ENCODE data around the gene TMPRSS11A. TPM values are rescaled to one million over a fixed set of nuclear protein-coding genes. Genes with fewer than 3 reads are reported as not detected.
A peak's percentile ranks its signal among the peaks of the same experiment; 100 is the strongest.

TMPRSS11A gene
- total RNA-seq, 1 donor from 2014 or later = not detected

DNA sequence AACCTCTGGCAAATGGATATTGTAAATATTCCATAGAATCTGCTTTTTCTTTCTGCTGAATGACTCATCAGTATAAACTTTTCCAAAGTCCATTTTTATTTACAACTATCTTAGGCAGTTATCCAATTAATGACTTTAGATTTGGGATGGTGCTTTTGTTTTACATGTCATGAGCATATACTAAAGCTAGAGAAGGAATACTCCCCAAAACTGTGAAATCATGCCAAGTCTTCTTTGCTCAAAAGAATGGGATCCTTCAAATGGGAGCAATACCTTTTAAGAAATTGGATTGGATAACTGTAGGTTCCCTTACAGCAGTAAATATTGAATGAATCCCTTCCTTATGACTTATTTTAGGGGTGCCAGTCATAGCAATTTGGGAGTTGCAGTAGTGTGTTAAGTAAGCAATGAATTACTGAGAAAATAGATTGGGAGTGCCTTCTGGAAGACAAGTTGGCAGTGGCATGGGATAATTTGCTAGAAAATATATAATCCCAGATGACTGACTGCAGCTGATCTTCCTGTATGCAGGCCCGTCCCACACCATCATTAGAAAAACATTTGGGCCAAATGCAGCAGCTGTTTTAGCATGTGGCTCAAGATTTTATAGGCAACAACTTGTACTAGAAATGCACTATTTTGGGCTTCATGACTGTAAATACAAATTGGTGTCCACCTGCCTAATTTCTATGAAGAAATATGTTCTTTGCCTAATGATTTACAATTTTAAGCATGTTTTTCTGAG, 82.3 kb downstream of the TMPRSS11A start:
- H3K27ac ChIP-seq (ENCODE audit: low read depth, low read length) = no peak overlapping the region
- no peak overlapping the region for H3K9ac ChIP-seq (ENCODE audit: low read length)
- no peak overlapping the region for H3K4me3 ChIP-seq (ENCODE audit: insufficient read depth, low read depth, low read length)
- no peak overlapping the region for H2AFZ ChIP-seq (ENCODE audit: low read depth, low read length)
- no peaks in the 10 kb centered on the region for H3K36me3 ChIP-seq (ENCODE audit: insufficient read depth, low read length)
- Mint-ChIP-seq H3K36me3 (ENCODE audit: low read depth, unreplicated experiment) (no peaks in the 10 kb centered on the region), H3K4me1 (ENCODE audit: low read depth, unreplicated experiment) (peaks cover 11% of the 10 kb centered on the region), H3K9me3 (ENCODE audit: unreplicated experiment) (no peaks in the 10 kb centered on the region), H3K27me3 (ENCODE audit: low read depth, unreplicated experiment) (no peaks in the 10 kb centered on the region), H3K27ac (ENCODE audit: unreplicated experiment) (no peak overlapping the region), H3K4me3 (ENCODE audit: unreplicated experiment) (no peak overlapping the region)
- no peak overlapping the region for H3K4me2 ChIP-seq (ENCODE audit: low read length)
- peaks cover 2% of the 10 kb centered on the region for H3K4me1 ChIP-seq (ENCODE audit: insufficient read depth, low read length)
- no peaks in the 10 kb centered on the region for H3K79me2 ChIP-seq (ENCODE audit: insufficient read depth, low read length)
- FAIRE-seq (peak; percentile 59), DNase-seq (ENCODE audit: low read depth) (no peak)
- TF ChIP-seq, protein P1, sequence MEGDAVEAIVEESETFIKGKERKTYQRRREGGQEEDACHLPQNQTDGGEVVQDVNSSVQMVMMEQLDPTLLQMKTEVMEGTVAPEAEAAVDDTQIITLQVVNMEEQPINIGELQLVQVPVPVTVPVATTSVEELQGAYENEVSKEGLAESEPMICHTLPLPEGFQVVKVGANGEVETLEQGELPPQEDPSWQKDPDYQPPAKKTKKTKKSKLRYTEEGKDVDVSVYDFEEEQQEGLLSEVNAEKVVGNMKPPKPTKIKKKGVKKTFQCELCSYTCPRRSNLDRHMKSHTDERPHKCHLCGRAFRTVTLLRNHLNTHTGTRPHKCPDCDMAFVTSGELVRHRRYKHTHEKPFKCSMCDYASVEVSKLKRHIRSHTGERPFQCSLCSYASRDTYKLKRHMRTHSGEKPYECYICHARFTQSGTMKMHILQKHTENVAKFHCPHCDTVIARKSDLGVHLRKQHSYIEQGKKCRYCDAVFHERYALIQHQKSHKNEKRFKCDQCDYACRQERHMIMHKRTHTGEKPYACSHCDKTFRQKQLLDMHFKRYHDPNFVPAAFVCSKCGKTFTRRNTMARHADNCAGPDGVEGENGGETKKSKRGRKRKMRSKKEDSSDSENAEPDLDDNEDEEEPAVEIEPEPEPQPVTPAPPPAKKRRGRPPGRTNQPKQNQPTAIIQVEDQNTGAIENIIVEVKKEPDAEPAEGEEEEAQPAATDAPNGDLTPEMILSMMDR (IDR thresholded peaks at IDR 0.05; ENCODE audit: insufficient read depth, low read depth, low read length) = no peak
- no peak for TF ChIP-seq EZH2 (IDR thresholded peaks at IDR 0.05; ENCODE audit: insufficient read depth, low read length)
- no peaks in the 10 kb centered on the region for H4K20me1 ChIP-seq (ENCODE audit: insufficient read depth, low read length)
- no peaks in the 10 kb centered on the region for H3K9me3 ChIP-seq (ENCODE audit: insufficient read depth, low read depth, low read length)
- H3K27me3 ChIP-seq (ENCODE audit: insufficient read depth, low read length) = no peaks in the 10 kb centered on the region

DNA sequence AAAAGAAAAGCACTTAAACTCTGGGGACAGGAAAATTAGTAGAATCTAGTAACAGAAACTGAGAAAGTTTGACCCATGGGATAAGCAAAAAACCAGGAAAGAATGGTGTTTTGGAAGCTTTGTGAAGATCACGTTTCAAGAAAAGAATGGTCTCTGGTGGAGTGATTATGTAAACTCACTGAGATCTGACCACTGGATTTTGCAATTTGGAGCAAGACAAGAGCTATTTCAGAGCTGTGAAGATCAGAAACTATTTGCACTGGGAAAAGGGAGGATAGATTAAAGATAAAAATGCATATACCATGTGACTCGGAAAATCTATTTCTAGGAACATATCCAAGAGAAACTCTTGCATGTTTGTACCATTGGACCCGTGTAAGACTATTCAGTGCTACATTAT, 83.8 kb downstream of the TMPRSS11A start:
- H3K4me1 Mint-ChIP-seq (ENCODE audit: low read depth, unreplicated experiment) = peaks cover 4% of the 10 kb centered on the region
- Histone ChIP-seq H3K4me3 (ENCODE audit: insufficient read depth, low read depth, low read length) (no peak overlapping the region), H4K20me1 (ENCODE audit: insufficient read depth, low read length) (no peaks in the 10 kb centered on the region), H3K36me3 (ENCODE audit: insufficient read depth, low read length) (no peaks in the 10 kb centered on the region), H3K4me1 (ENCODE audit: insufficient read depth, low read length) (no peaks in the 10 kb centered on the region), H3K27ac (ENCODE audit: low read depth, low read length) (no peak overlapping the region), H3K9ac (ENCODE audit: low read length) (no peak overlapping the region), H3K9me3 (ENCODE audit: insufficient read depth, low read depth, low read length) (no peaks in the 10 kb centered on the region), H3K4me2 (ENCODE audit: low read length) (no peak overlapping the region), H3K79me2 (ENCODE audit: insufficient read depth, low read length) (no peaks in the 10 kb centered on the region), H3K27me3 (ENCODE audit: insufficient read depth, low read length) (no peaks in the 10 kb centered on the region), H2AFZ (ENCODE audit: low read depth, low read length) (no peak overlapping the region)
- no peaks in the 10 kb centered on the region for H3K27me3 Mint-ChIP-seq (ENCODE audit: low read depth, unreplicated experiment)
- FAIRE-seq (no peak), DNase-seq (ENCODE audit: low read depth) (no peak)
- H3K4me3 Mint-ChIP-seq (ENCODE audit: unreplicated experiment) = no peak overlapping the region
- no peaks in the 10 kb centered on the region for H3K36me3 Mint-ChIP-seq (ENCODE audit: low read depth, unreplicated experiment)
- H3K27ac Mint-ChIP-seq (ENCODE audit: unreplicated experiment) = no peak overlapping the region
- no peaks in the 10 kb centered on the region for H3K9me3 Mint-ChIP-seq (ENCODE audit: unreplicated experiment)
- TF ChIP-seq, protein P1 (IDR thresholded peaks at IDR 0.05; ENCODE audit: insufficient read depth, low read depth, low read length) = no peak
- TF ChIP-seq EZH2 (IDR thresholded peaks at IDR 0.05; ENCODE audit: insufficient read depth, low read length) = no peak

DNA sequence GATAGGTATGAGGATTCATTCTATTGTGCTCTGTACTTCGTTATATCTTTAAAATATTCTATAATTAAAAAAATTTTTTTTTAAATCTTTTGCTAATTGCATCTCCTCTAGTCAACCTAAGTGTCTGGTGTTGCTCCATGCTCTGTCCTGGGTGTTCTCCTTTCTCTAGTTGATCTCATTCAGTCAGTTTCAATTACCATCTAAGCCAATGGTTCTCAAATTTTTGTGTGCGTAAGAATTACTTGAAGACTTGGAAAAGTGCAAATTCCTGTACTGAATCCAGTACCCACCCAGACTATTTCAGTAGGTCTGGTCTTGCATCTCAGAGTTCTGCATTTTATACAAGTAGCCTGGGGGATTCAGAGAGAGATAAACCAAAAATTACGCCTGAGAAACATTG, 86.2 kb downstream of the TMPRSS11A start:
- Mint-ChIP-seq H3K9me3 (ENCODE audit: unreplicated experiment) (no peaks in the 10 kb centered on the region), H3K4me3 (ENCODE audit: unreplicated experiment) (no peak overlapping the region), H3K4me1 (ENCODE audit: low read depth, unreplicated experiment) (peaks cover 7% of the 10 kb centered on the region), H3K27me3 (ENCODE audit: low read depth, unreplicated experiment) (no peaks in the 10 kb centered on the region), H3K36me3 (ENCODE audit: low read depth, unreplicated experiment) (no peaks in the 10 kb centered on the region), H3K27ac (ENCODE audit: unreplicated experiment) (no peak overlapping the region)
- Histone ChIP-seq H3K4me3 (ENCODE audit: insufficient read depth, low read depth, low read length) (no peak overlapping the region), H2AFZ (ENCODE audit: low read depth, low read length) (no peak overlapping the region), H3K9me3 (ENCODE audit: insufficient read depth, low read depth, low read length) (no peaks in the 10 kb centered on the region), H3K79me2 (ENCODE audit: insufficient read depth, low read length) (no peaks in the 10 kb centered on the region), H3K4me1 (ENCODE audit: insufficient read depth, low read length) (no peaks in the 10 kb centered on the region), H3K27ac (ENCODE audit: low read depth, low read length) (no peak overlapping the region), H3K36me3 (ENCODE audit: insufficient read depth, low read length) (no peaks in the 10 kb centered on the region), H3K4me2 (ENCODE audit: low read length) (no peak overlapping the region), H4K20me1 (ENCODE audit: insufficient read depth, low read length) (no peaks in the 10 kb centered on the region), H3K9ac (ENCODE audit: low read length) (no peak overlapping the region), H3K27me3 (ENCODE audit: insufficient read depth, low read length) (no peaks in the 10 kb centered on the region)
- DNase-seq (ENCODE audit: low read depth) (no peak), FAIRE-seq (no peak)
- TF ChIP-seq, protein P1 (IDR thresholded peaks at IDR 0.05; ENCODE audit: insufficient read depth, low read depth, low read length) = no peak
- TF ChIP-seq EZH2 (IDR thresholded peaks at IDR 0.05; ENCODE audit: insufficient read depth, low read length) = no peak

Measured in astrocyte (in vitro differentiated cells and primary cell).